ENCODE data around the gene SYCP2.

- TF ChIP-seq CTCF (IDR thresholded peaks at IDR 0.05) (no peak), EZH2 (IDR thresholded peaks at IDR 0.05) (no peak), EZH2phosphoT487 (IDR thresholded peaks at IDR 0.05) (no peak)
Measured at GRCh38 chr20:59824711-59825562, 108.5 kb downstream of the SYCP2 start.

Data from neural progenitor cell (in vitro differentiated cells).